ENCODE data around the gene FAM133A.
A peak's percentile ranks its signal among the peaks of the same experiment; 100 is the strongest.

The FAM133A gene

GRCh38 chrX:93673869-93674271 lies at the start of gene FAM133A:
FAM133A (plus strand) TSS chrX:93674206; CDS start chrX:93709420, 35,214 bp downstream.
- peak; percentile 49 to 78 for DNase-seq

- DNase-seq = no peak
These were observed 36.4 kb upstream of the FAM133A start for GRCh38 chrX:93637591-93637990.

GRCh38 chrX:93649381-93649780 lies 24.6 kb upstream of the FAM133A start:
- no peak for DNase-seq

GRCh38 chrX:93660575-93660974 lies 13.4 kb upstream of the FAM133A start:
- no peak for DNase-seq

GRCh38 chrX:93673056-93673868 lies 744 bp upstream of the FAM133A start, which contains the start of gene NAP1L3:
NAP1L3 (minus strand) TSS chrX:93673578; CDS start chrX:93673304, 274 bp downstream.
- peak; percentile 93 to 95 for DNase-seq

GRCh38 chrX:93695981-93696380 lies 22.0 kb downstream of the FAM133A start:
- DNase-seq = no peak

- no peak for DNase-seq
These were observed 29.7 kb downstream of the FAM133A start for GRCh38 chrX:93703701-93704100.

- no peak for DNase-seq
These were observed 37.1 kb downstream of the FAM133A start for GRCh38 chrX:93711076-93711475.

- DNase-seq = no peak
These were observed 67.8 kb downstream of the FAM133A start for GRCh38 chrX:93741811-93742210.

GRCh38 chrX:93760163-93760562 lies 86.2 kb downstream of the FAM133A start:
- no peak for DNase-seq
